AG04449 (cell line): ENCODE results near the gene GABRQ.

ENCODE experiments used
- CTCF ChIA-PET: fragments of 350-600 bp; formaldehyde crosslinking; extraction: SDS; loops from one replicate; lab custom pipeline; 2021; ENCODE audit warnings: antibody characterized with exemption; lab: Yijun Ruan, JAX
- POLR2A ChIA-PET: fragments of 400-600, 350-600 bp; formaldehyde crosslinking; extraction: SDS; loops from one replicate; lab custom pipeline; 2020; ENCODE audit warnings: antibody characterized with exemption, inconsistent platforms; lab: Yijun Ruan, JAX
- DNase-seq: peaks from one replicate; pipeline ENCODE4 v3.0.0-alpha.2; 2010; ENCODE audit warnings: low read depth, low spot score
- H3K4me3 ChIP-seq: 2 replicates; pipeline ENCODE4 v1.5.1; 2011; ENCODE audit warnings: low read depth, mild to moderate bottlenecking, control low read depth, low read length
- CTCF ChIP-seq: IDR thresholded peaks from one replicate; pipeline ENCODE4 v1.5.1; 2011; ENCODE audit warnings: mild to moderate bottlenecking, moderate library complexity, low read length, control low read depth, inconsistent platforms; ENCODE audit not compliant: insufficient read depth; ENCODE audit errors: missing control alignments

The GABRQ gene

GRCh38 chrX:152637649-152638442 lies at the start of gene GABRQ:
TSS of gene GABRQ (plus strand) at chrX:152637895. CDS start at chrX:152638203, 308 bp downstream.
- H3K4me3 ChIP-seq, result no peak within 1 kb of the TSS; the same call in 1 of the 2 replicates
- POLR2A ChIA-PET, result no interaction called here
- CTCF ChIA-PET, result interaction anchor here (0.9 to 5.9 kb wide), 2 partner anchors 180 to 884 kb away, joined by 4 to 39 read pairs; no protein-coding TSS in a partner anchor
- no peak for TF ChIP-seq CTCF
- DNase-seq, result no peak

- POLR2A ChIA-PET, result no interaction called here
Observed at GRCh38 chrX:152588206-152588605, 49.5 kb upstream of the GABRQ start.

GRCh38 chrX:152600853-152601633 lies 36.7 kb upstream of the GABRQ start:
- no peak overlapping the region for H3K4me3 ChIP-seq
- DNase-seq, result no peak
- ChIA-PET POLR2A (no interaction called here), CTCF (no interaction called here)
- TF ChIP-seq CTCF, result no peak

More at GRCh38 chrX:152588206-152588605, 49.5 kb upstream of the GABRQ start:
- TF ChIP-seq CTCF, result no peak
- CTCF ChIA-PET, result no interaction called here
- no peak overlapping the region for H3K4me3 ChIP-seq
- no peak for DNase-seq

GRCh38 chrX:152601848-152602616 lies 35.7 kb upstream of the GABRQ start:
- no peak for DNase-seq
- no peak for TF ChIP-seq CTCF
- H3K4me3 ChIP-seq, result no peak overlapping the region
- ChIA-PET CTCF (no interaction called here), POLR2A (no interaction called here)

- POLR2A ChIA-PET, result no interaction called here
- no peak overlapping the region for H3K4me3 ChIP-seq
- CTCF ChIA-PET, result no interaction called here
- TF ChIP-seq CTCF, result no peak
- no peak for DNase-seq
Observed at GRCh38 chrX:152614791-152615190, 22.9 kb upstream of the GABRQ start.
